Liver (tissue), 3 donors: ENCODE results near the gene EXOC6B.

Source experiments
- EGR1 ChIP-seq, 2 donors: IDR thresholded peaks; 2 replicates each; pipeline ENCODE4 v1.6.1; 2016 to 2018; ENCODE audit warnings: antibody characterized with exemption in 2 of 2, low read depth in 2 of 2
- GABPA ChIP-seq, 2 donors: IDR thresholded peaks in 1 of 2; conservative IDR thresholded peaks in 1 of 2; 2 replicates each; pipeline ENCODE4 v1.6.1; 2016; ENCODE audit warnings: antibody characterized with exemption in 2 of 2, mild to moderate bottlenecking in 1 of 2, moderate library complexity in 1 of 2
- JUND ChIP-seq, 2 donors: IDR thresholded peaks; 2 replicates each; pipeline ENCODE4 v1.6.1; 2016; ENCODE audit warnings: antibody characterized with exemption in 2 of 2
- REST ChIP-seq: IDR thresholded peaks from 2 replicates; pipeline ENCODE4 v1.6.1; 2016; ENCODE audit warnings: antibody characterized with exemption, mild to moderate bottlenecking
- RXRA ChIP-seq, 2 donors: IDR thresholded peaks; 2 replicates each; pipeline ENCODE4 v1.6.1; 2017 to 2018; ENCODE audit warnings: antibody characterized with exemption in 2 of 2, mild to moderate bottlenecking in 1 of 2
- SP1 ChIP-seq: IDR thresholded peaks from 2 replicates; pipeline ENCODE4 v1.6.1; 2018; ENCODE audit warnings: antibody characterized with exemption, mild to moderate bottlenecking
- YY1 ChIP-seq: IDR thresholded peaks from 2 replicates; pipeline ENCODE4 v1.6.1; 2016; ENCODE audit warnings: antibody characterized with exemption, mild to moderate bottlenecking
- TF ChIP-seq, protein P1 (sequence below): fragments of 150-350 bp; IDR thresholded peaks from 2 replicates; pipeline ENCODE4 v1.5.1; 2017; ENCODE audit warnings: improper control_type of control experiment, low read depth, low read length; ENCODE audit not compliant: missing input control
- donor health status: healthy.
- donor health status: healthy.

- TF ChIP-seq JUND (IDR thresholded peaks at IDR 0.05) (no peak), RXRA (IDR thresholded peaks at IDR 0.05) (no peak), REST (no peak), GABPA (IDR thresholded peaks at IDR 0.05 in 1 of 2, conservative IDR thresholded peaks at IDR 0.05 in 1 of 2) (no peak), YY1 (no peak), SP1 (no peak), EGR1 (IDR thresholded peaks at IDR 0.05; ENCODE audit: low read depth in 2 of 2) (no peak)
- TF ChIP-seq, protein P1, sequence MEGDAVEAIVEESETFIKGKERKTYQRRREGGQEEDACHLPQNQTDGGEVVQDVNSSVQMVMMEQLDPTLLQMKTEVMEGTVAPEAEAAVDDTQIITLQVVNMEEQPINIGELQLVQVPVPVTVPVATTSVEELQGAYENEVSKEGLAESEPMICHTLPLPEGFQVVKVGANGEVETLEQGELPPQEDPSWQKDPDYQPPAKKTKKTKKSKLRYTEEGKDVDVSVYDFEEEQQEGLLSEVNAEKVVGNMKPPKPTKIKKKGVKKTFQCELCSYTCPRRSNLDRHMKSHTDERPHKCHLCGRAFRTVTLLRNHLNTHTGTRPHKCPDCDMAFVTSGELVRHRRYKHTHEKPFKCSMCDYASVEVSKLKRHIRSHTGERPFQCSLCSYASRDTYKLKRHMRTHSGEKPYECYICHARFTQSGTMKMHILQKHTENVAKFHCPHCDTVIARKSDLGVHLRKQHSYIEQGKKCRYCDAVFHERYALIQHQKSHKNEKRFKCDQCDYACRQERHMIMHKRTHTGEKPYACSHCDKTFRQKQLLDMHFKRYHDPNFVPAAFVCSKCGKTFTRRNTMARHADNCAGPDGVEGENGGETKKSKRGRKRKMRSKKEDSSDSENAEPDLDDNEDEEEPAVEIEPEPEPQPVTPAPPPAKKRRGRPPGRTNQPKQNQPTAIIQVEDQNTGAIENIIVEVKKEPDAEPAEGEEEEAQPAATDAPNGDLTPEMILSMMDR, result no peak
These were observed 650.2 kb downstream of the EXOC6B start for GRCh38 chr2:72175636-72176035.
